Subcutaneous abdominal adipose tissue (tissue), 5 donors: ENCODE data around the gene LMF2.

ENCODE experiments used
- H3K27ac ChIP-seq: one replicate; pipeline ENCODE4 v1.7.0; 2013; ENCODE audit warnings: low read depth, mild to moderate bottlenecking, inconsistent platforms, low read length, moderate library complexity
- H3K27me3 ChIP-seq, 5 donors: one replicate each; pipeline ENCODE4 v1.7.0; 2013; ENCODE audit warnings: low read length in 5 of 5, inconsistent platforms in 1 of 5; ENCODE audit not compliant: control insufficient read depth in 5 of 5, insufficient read depth in 4 of 5
- H3K36me3 ChIP-seq, 5 donors: one replicate each; pipeline ENCODE4 v1.7.0; 2013; ENCODE audit warnings: low read length in 5 of 5; ENCODE audit not compliant: control insufficient read depth in 5 of 5, insufficient read depth in 5 of 5
- H3K4me1 ChIP-seq, 5 donors: one replicate each; pipeline ENCODE4 v1.7.0; 2013; ENCODE audit warnings: low read length in 5 of 5, mild to moderate bottlenecking in 3 of 5, moderate library complexity in 1 of 5; ENCODE audit not compliant: control insufficient read depth in 5 of 5, insufficient read depth in 5 of 5
- H3K4me3 ChIP-seq, 5 donors: one replicate each; pipeline ENCODE4 v1.7.0; 2013; ENCODE audit warnings: low read length in 5 of 5, low read depth in 1 of 5
- H3K9ac ChIP-seq, 5 donors: one replicate each; pipeline ENCODE4 v1.7.0; 2013; ENCODE audit warnings: low read length in 5 of 5, mild to moderate bottlenecking in 4 of 5, moderate library complexity in 3 of 5
- H3K9me3 ChIP-seq, 5 donors: one replicate each; pipeline ENCODE4 v1.7.0; 2013; ENCODE audit warnings: low read length in 5 of 5; ENCODE audit not compliant: control insufficient read depth in 5 of 5
- donor health status: healthy.
- donor health status: healthy.
- donor health status: healthy.
- donor health status: healthy.
- donor health status: healthy.

LMF2 gene

GRCh38 chr22:50456026-50456425 is 51.5 kb downstream of the LMF2 start:
- Histone ChIP-seq H3K36me3 (peaks cover 0 to 82% (median 78%) of the 10 kb centered on the region in 5 donors), H3K4me3 (no peak overlapping the region)

GRCh38 chr22:50455201-50455600 is 52.3 kb downstream of the LMF2 start:
- Histone ChIP-seq H3K9me3 (no peaks in the 10 kb centered on the region), H3K27ac (no peak overlapping the region), H3K36me3 (peaks cover 0 to 82% (median 74%) of the 10 kb centered on the region in 5 donors), H3K9ac (no peak overlapping the region), H3K27me3 (no peaks in the 10 kb centered on the region), H3K4me3 (no peak overlapping the region), H3K4me1 (no peaks in the 10 kb centered on the region)

More at GRCh38 chr22:50456026-50456425, 51.5 kb downstream of the LMF2 start:
- H3K27ac ChIP-seq: no peak overlapping the region
- no peak overlapping the region for H3K9ac ChIP-seq
- H3K9me3 ChIP-seq: no peaks in the 10 kb centered on the region
- no peaks in the 10 kb centered on the region for H3K27me3 ChIP-seq
- H3K4me1 ChIP-seq: no peaks in the 10 kb centered on the region

GRCh38 chr22:50454556-50455075 is 52.9 kb downstream of the LMF2 start:
- H3K9ac ChIP-seq: no peak overlapping the region
- H3K9me3 ChIP-seq: no peaks in the 10 kb centered on the region
- H3K27me3 ChIP-seq: no peaks in the 10 kb centered on the region
- H3K36me3 ChIP-seq: peaks cover 0 to 81% (median 70%) of the 10 kb centered on the region in 5 donors
- no peak overlapping the region for H3K4me3 ChIP-seq
- H3K27ac ChIP-seq: no peak overlapping the region
- peaks cover 0 to 2% (median 0%) of the 10 kb centered on the region in 5 donors for H3K4me1 ChIP-seq
